Loucy (cell line): Measurements from ENCODE around the gene NPIPB6.
"Not testable (repeated sequence)": the region's sequence is repeated elsewhere in the genome, so short reads cannot be mapped to it uniquely, and the experiment has no call there.

ENCODE experiments used
- EZH2phosphoT487 ChIP-seq: fragments of 200-600 bp; IDR thresholded peaks from 2 replicates; pipeline ENCODE4 v1.6.1; 2018; ENCODE audit warnings: antibody characterized with exemption, mild to moderate bottlenecking, moderate library complexity, borderline replicate concordance
- TF ChIP-seq, protein P1 (sequence below): fragments of 200-600 bp; sonication (generic); conservative IDR thresholded peaks from 2 replicates; pipeline ENCODE4 v1.5.1; 2014; ENCODE audit warnings: mild to moderate bottlenecking, antibody characterized with exemption, low read length

DNA sequence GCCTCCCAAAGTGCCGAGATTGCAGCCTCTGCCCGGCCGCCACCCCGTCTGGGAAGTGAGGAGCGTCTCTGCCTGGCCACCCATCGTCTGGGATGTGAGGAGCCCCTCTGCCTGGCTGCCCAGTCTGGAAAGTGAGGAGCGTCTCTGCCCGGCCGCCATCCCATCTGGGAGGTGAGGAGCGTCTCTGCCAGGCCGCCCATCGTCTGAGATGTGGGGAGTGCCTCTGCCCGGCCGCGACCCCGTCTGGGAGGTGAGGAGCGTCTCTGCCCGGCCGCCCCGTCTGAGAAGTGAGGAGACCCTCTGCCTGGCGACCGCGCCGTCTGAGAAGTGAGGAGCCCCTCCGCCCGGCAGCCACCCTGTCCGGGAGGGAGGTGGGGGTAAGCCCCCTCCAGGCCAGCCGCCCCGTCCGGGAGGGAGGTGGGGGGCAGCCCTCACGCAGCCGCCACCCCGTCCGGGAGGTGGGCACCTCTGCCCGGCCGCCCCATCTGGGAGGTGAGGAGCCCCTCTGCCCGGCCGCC is 13.9 kb upstream of the NPIPB6 start:
- TF ChIP-seq, protein P1, sequence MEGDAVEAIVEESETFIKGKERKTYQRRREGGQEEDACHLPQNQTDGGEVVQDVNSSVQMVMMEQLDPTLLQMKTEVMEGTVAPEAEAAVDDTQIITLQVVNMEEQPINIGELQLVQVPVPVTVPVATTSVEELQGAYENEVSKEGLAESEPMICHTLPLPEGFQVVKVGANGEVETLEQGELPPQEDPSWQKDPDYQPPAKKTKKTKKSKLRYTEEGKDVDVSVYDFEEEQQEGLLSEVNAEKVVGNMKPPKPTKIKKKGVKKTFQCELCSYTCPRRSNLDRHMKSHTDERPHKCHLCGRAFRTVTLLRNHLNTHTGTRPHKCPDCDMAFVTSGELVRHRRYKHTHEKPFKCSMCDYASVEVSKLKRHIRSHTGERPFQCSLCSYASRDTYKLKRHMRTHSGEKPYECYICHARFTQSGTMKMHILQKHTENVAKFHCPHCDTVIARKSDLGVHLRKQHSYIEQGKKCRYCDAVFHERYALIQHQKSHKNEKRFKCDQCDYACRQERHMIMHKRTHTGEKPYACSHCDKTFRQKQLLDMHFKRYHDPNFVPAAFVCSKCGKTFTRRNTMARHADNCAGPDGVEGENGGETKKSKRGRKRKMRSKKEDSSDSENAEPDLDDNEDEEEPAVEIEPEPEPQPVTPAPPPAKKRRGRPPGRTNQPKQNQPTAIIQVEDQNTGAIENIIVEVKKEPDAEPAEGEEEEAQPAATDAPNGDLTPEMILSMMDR = not testable (repeated sequence)
- not testable (repeated sequence) for TF ChIP-seq EZH2phosphoT487
